GM12891 (cell line): Measurements from ENCODE around the gene GLT8D2. TPM values are rescaled to one million over a fixed set of nuclear protein-coding genes. Genes with fewer than 3 reads are reported as not detected.
A peak's percentile ranks its signal among the peaks of the same experiment; 100 is the strongest.

Experiments
- DNase-seq: peaks from one replicate; pipeline ENCODE4 v3.0.0; 2011; ENCODE audit warnings: low spot score; ENCODE audit not compliant: insufficient read length
- FAIRE-seq: peaks from 2 replicates; lab custom pipeline; 2011; peaks lifted over from hg19 to GRCh38; lab: Jason Lieb, UNC
- PAX5 ChIP-seq: IDR thresholded peaks from 2 replicates; pipeline ENCODE4 v1.6.1; 2011; ENCODE audit warnings: low read length, moderate library complexity, mild to moderate bottlenecking; ENCODE audit not compliant: insufficient read depth, severe bottlenecking
- POLR2A ChIP-seq: IDR thresholded peaks from 2 replicates; pipeline ENCODE4 v1.6.1; 2011; ENCODE audit warnings: low read depth, low read length, control low read depth
- POLR2AphosphoS5 ChIP-seq: IDR thresholded peaks from 2 replicates; pipeline ENCODE4 v1.6.1; 2011; ENCODE audit warnings: low read depth, low read length, control low read depth
- POU2F2 ChIP-seq: IDR thresholded peaks from 2 replicates; pipeline ENCODE4 v1.6.1; 2011; ENCODE audit warnings: low read depth, mild to moderate bottlenecking, control low read depth, low read length, moderate library complexity
- SPI1 ChIP-seq: IDR thresholded peaks from 2 replicates; pipeline ENCODE4 v1.6.1; 2011; ENCODE audit warnings: low read depth, low read length, control low read depth
- TAF1 ChIP-seq: IDR thresholded peaks from 2 replicates; pipeline ENCODE4 v1.6.1; 2011; ENCODE audit warnings: low read depth, low read length, control low read depth
- polyA plus RNA-seq: library from polyadenylated mRNA; unstranded; fragments of >200 nt; gene quantifications from one replicate; pipeline ENCODE4 v1.2.1, GENCODE V29; 2012; ENCODE audit warnings: low read depth, missing spikeins, inconsistent platforms; ENCODE audit not compliant: missing spikeins

Gene GLT8D2, protein sequence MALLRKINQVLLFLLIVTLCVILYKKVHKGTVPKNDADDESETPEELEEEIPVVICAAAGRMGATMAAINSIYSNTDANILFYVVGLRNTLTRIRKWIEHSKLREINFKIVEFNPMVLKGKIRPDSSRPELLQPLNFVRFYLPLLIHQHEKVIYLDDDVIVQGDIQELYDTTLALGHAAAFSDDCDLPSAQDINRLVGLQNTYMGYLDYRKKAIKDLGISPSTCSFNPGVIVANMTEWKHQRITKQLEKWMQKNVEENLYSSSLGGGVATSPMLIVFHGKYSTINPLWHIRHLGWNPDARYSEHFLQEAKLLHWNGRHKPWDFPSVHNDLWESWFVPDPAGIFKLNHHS
- polyA plus RNA-seq: 0.23 TPM

DNA sequence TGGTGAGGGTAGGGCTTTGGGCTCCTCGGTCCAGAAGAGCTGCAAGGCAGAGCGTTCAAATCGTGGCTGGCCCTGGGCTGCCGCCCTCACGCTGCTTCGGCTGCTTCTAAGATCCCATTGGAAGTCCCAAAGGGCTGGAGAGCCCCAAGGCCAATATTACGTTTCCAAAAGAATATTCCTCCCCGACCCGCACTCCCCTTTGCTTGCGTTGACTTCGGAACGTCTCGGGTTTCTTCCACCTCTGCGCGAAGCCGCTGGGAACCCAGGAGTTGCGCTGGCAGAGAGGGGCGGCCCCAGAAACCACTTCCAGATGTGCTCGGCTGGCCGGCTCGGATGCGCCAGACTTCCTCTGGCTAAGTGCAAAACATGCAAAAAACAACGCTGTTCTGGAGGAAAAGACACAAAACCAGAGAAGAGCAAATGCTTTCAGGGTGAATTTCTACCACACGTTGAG, at the start of gene GLT8D2:
Gene GLT8D2, minus strand, starts transcription at position 285 of the 454 bp plus-strand sequence. CDS start 30,539 bp downstream, outside the sequence.
- TF ChIP-seq TAF1 (no peak), SPI1 (no peak), POU2F2 (no peak), POLR2AphosphoS5 (no peak), POLR2A (no peak), PAX5 (no peak)
- no peak for DNase-seq
- no peak for FAIRE-seq

DNA sequence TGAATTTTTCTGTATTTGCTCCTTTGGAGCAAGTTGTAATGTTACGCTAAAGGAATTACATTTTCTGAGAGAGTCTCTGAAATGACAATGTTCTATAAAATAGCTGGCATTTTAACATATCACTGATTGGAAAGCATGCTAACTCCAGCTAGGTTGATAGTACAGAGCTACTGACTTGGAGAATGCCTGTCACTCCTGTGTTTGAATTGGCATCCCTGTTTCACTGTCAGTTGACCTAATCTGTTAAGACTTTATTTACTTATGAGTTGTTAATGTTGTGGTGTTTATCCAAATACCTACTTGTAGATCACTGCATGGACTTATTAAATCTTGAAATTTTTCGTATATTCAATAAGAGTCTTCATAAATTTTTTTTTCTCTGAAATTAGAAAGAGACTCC, 48.0 kb upstream of the GLT8D2 start:
- TF ChIP-seq PAX5 (no peak), TAF1 (no peak), SPI1 (no peak), POLR2AphosphoS5 (no peak), POLR2A (no peak), POU2F2 (no peak)
- FAIRE-seq: no peak
- no peak for DNase-seq

DNA sequence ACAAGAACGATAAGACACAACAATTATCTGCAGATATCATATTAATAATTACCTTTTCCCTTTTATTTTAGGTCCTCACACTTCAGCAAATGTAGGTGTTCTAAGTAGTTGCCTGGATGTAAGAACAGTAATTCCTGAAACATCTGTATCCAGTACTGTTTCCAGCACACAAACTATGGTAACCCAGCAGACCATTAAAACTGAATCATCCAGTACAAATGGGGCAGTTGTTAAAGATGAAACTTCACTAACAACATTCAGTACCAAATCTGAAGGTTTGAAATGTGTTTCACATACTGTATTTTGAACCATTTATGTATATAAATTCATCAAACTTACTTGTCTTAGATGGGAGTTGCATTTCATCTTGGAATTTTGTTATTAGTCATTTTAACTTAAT, 45.3 kb upstream of the GLT8D2 start:
- peak; percentile 20 for FAIRE-seq
- DNase-seq: no peak
- TF ChIP-seq POLR2AphosphoS5: no peak
- TF ChIP-seq PAX5: no peak
- TF ChIP-seq POLR2A: no peak
- no peak for TF ChIP-seq SPI1
- TF ChIP-seq POU2F2: no peak
- TF ChIP-seq TAF1: no peak

DNA sequence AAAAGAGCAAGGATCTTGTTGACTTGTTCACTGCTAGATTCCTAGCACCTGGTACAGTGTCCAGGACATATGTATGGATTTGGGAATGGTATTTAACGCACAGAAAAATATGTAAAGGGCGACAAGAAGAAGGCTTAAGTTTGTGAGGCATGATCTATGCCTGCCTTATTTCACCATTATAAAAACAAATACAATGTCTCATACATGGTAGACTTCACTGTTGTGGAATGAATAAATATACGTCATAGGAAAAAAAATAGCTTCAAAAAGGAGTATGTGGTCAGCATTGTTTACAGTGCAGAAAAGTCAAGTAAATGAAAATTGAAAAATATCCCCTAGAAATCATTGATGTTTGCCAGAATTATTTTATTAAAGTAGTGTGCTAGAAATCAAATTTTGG, 44.3 kb upstream of the GLT8D2 start:
- FAIRE-seq (no peak), DNase-seq (no peak)
- TF ChIP-seq TAF1 (no peak), PAX5 (no peak), POLR2AphosphoS5 (no peak), SPI1 (no peak), POU2F2 (no peak), POLR2A (no peak)

DNA sequence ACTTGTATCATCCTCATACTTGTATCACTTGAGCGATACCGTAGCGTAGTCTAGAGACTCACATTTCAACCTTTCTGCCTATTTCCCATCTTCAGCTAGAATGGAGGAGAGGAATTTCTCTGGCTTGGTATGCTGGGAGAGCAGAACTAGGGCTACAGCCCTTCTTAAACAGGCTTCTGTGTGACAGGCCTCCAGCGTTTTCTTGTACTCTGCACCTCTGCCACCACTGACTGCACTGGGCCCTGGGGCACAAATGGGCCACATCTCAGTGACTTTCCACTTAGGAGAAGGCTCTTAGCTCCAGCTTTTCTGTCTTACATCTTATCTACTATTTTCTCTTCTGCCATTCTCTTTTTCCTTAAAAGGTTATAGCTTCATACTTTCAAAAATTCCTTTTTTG, 41.1 kb upstream of the GLT8D2 start:
- DNase-seq (no peak), FAIRE-seq (no peak)
- TF ChIP-seq TAF1 (no peak), POLR2A (no peak), SPI1 (no peak), POLR2AphosphoS5 (no peak), POU2F2 (no peak), PAX5 (no peak)

DNA sequence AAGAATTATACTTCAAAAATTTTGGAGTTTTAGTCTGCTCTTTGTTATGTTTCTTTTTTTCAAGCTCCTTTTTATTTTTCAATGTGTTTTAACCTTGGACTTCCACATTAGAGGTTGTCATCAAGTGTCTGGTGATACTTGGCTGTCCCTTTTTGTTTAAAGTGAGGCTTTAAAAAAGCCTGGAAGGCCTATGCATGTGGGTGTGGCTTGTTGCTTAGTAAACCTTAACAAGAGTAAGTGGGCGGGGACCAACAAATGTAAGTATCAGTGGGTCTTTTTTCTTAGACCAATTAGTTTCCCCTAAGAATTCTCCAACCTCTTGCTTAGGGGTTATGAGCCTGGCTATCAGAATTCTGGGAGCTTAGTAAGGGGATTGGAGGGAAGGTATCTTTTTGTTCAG, 40.7 kb upstream of the GLT8D2 start:
- TF ChIP-seq POU2F2 (no peak), POLR2A (no peak), PAX5 (no peak), SPI1 (no peak), POLR2AphosphoS5 (no peak), TAF1 (no peak)
- FAIRE-seq (no peak), DNase-seq (no peak)

DNA sequence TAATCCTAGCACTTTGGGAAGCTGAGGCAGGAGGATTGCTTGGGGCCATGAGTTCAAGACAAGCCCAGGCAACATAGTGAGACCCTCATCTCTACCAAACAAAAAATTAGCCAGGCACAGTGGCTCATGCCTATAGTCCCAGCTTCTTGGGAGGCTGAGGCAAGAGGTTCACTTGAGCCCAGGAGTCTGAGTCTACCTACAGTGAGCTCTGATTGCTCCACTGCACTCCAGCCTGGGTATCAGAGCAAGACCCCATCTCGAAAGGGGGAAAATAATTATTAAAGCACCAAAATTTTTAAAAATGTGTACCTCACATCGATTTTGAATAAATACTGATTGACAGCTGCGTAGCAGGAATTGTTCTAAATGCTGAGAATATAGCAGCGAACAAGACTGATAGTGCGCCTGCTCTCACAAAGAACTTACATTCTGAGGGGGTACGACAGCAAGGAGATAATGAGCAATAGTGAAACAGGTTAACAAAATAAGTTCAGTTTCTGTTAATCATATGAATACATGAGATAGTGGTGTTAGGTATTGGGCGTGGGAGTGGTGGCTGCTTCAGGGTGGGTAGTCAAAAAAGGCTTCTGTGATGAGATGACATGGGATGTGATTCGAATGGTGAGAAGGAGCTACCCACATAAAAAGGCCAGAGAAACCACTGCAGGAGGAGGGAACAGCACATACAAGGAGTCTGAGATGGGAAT, 33.9 kb upstream of the GLT8D2 start:
- FAIRE-seq: peak; percentile 84
- TF ChIP-seq POLR2AphosphoS5 (no peak), PAX5 (no peak), POLR2A (no peak), SPI1 (no peak), TAF1 (no peak), POU2F2 (no peak)
- DNase-seq: peak; percentile 7

DNA sequence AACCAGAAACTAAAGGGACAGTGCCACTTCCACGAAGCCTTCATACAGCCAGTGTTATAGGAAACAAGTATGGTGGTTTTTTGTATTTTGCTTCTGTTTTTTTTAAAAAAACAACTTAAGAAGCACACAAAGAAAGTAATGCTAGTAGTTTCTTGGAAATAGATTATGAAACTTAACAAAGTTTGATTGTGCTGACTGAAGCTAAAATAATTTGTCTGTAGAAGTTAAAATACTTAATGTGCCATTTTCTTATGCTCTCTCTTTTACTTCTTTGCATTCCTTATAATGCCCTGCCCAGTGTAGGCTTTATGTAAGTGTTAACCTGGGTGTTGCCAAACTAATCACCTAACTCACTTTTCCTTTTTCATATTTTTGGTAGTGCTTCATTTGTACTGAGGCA, 30.8 kb upstream of the GLT8D2 start:
- DNase-seq (no peak), FAIRE-seq (no peak)
- TF ChIP-seq PAX5 (no peak), POU2F2 (no peak), POLR2A (no peak), POLR2AphosphoS5 (no peak), SPI1 (no peak), TAF1 (no peak)

DNA sequence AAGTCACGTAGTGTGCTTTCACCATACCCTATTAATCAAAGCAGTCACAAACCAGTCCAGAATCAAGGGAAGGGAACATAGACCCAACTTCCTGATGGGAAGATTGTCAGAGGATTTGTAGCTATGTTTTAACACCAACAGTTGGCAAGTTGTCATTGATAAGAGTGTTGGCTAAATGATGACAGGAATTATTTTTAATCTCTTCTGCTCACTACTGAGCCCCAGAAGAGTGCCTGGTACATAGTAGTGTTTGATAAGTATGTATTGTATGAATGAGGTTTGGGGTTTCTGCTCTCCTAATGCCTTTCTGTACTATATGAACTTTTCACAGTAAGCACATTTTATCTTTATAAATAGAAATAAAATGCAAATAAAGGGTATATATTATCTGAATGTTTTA, 29.0 kb upstream of the GLT8D2 start:
- DNase-seq: no peak
- TF ChIP-seq POLR2AphosphoS5 (no peak), SPI1 (no peak), TAF1 (no peak), POU2F2 (no peak), POLR2A (no peak), PAX5 (no peak)
- FAIRE-seq: no peak

DNA sequence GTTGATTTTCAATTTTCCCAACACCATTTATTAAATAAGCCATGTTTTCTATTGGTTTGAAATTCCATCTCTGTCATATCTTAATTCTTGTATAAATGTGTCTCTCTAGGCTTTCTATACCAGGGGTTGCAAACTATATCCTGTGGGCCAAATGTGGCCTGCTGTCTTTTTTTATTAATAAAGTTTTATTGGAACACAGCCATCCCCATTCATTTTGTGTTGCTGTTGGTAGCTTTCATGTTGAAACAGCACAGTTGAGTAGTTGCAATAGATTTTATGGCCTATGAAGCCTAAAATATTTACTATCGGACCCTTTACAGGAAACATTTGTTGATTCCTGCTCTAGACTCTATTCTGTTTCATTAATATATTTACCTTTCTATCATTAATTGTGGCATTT, 23.7 kb upstream of the GLT8D2 start:
- DNase-seq: no peak
- TF ChIP-seq PAX5 (no peak), POLR2AphosphoS5 (no peak), TAF1 (no peak), POU2F2 (no peak), POLR2A (no peak), SPI1 (no peak)
- FAIRE-seq: no peak
